Endodermal cell (in vitro differentiated cells): ENCODE data around the gene FXYD6. TPM values are rescaled to one million over a fixed set of nuclear protein-coding genes. Genes with fewer than 3 reads are reported as not detected.

Experiments
- DNase-seq: peaks from one replicate; pipeline ENCODE4 v3.0.0-alpha.2; 2017
- H3K27ac ChIP-seq: 2 replicates; pipeline ENCODE4 v1.5.1; 2013; ENCODE audit warnings: mild to moderate bottlenecking, low read depth, low read length, moderate library complexity
- H3K27me3 ChIP-seq: 2 replicates; pipeline ENCODE4 v1.6.1; 2013; ENCODE audit warnings: mild to moderate bottlenecking, low read length, moderate library complexity; ENCODE audit not compliant: insufficient read depth, control insufficient read depth, poor library complexity, severe bottlenecking
- H3K36me3 ChIP-seq: 2 replicates; pipeline ENCODE4 v1.7.0; 2013; ENCODE audit warnings: mild to moderate bottlenecking, low read length, moderate library complexity; ENCODE audit not compliant: control insufficient read depth, insufficient read depth
- H3K4me1 ChIP-seq: one replicate; pipeline ENCODE4 v1.7.0; 2013; ENCODE audit warnings: low read length; ENCODE audit not compliant: control insufficient read depth, insufficient read depth
- H3K4me3 ChIP-seq: 2 replicates; pipeline ENCODE4 v1.5.1; 2013; ENCODE audit warnings: mild to moderate bottlenecking, low read length, moderate library complexity
- H3K9ac ChIP-seq: 2 replicates; pipeline ENCODE4 v1.6.1; 2013; ENCODE audit warnings: mild to moderate bottlenecking, low read length, moderate library complexity; ENCODE audit not compliant: poor library complexity, severe bottlenecking; ENCODE audit errors: extremely low read depth
- H3K9me3 ChIP-seq: 2 replicates; pipeline ENCODE4 v1.6.1; 2013; ENCODE audit warnings: mild to moderate bottlenecking, low read length, moderate library complexity; ENCODE audit not compliant: control insufficient read depth
- H3K27ac Mint-ChIP-seq: 2 replicates; pipeline ENCODE4 v1.8.0; 2020; ENCODE audit warnings: mixed read lengths
- H3K27me3 Mint-ChIP-seq: 2 replicates; pipeline ENCODE4 v1.8.0; 2021; ENCODE audit warnings: mild to moderate bottlenecking, mixed read lengths; ENCODE audit not compliant: insufficient read depth
- H3K36me3 Mint-ChIP-seq: 2 replicates; pipeline ENCODE4 v1.8.0; 2020; ENCODE audit warnings: low read depth, mixed read lengths
- H3K4me1 Mint-ChIP-seq: 2 replicates; pipeline ENCODE4 v1.8.0; 2020; ENCODE audit warnings: mixed read lengths
- H3K4me3 Mint-ChIP-seq: 2 replicates; pipeline ENCODE4 v1.8.0; 2020; ENCODE audit warnings: mild to moderate bottlenecking, moderate library complexity, mixed read lengths
- H3K9me3 Mint-ChIP-seq: 2 replicates; pipeline ENCODE4 v1.8.0; 2020; ENCODE audit warnings: mild to moderate bottlenecking, mixed read lengths
- CTCF ChIP-seq: fragments of 200-600 bp; sonication (generic); conservative IDR thresholded peaks from 2 replicates; pipeline ENCODE4 v1.5.0; 2021; ENCODE audit warnings: antibody characterized with exemption, mild to moderate bottlenecking
- WGBS, 2 experiments: methylation state at CpG; one replicate each; pipeline versions ENCODE4 v1.1.5 to v1.1.7; 2013; ENCODE audit warnings: missing lambda C conversion rate in 2 of 2, mixed read lengths in 1 of 2; ENCODE audit not compliant: insufficient coverage in 1 of 2, insufficient read length in 1 of 2; 5-methylcytosine and 5-hydroxymethylcytosine counted together
- total RNA-seq, 2 donors: library from RNA; stranded (reverse); fragmentation: NEBNext Ultra II Directional in 1 of 2; extraction: Animal tissue kit (Norgen Biotek cat#: 25700) in 1 of 2; gene quantifications; 2 replicates in 1 of 2; 3 replicates in 1 of 2; pipeline ENCODE4 v1.2.1, GENCODE V29; 2021

Gene FXYD6
- total RNA-seq, 2 donors from 2014 or later: 54.1 to 61.8 TPM

DNA sequence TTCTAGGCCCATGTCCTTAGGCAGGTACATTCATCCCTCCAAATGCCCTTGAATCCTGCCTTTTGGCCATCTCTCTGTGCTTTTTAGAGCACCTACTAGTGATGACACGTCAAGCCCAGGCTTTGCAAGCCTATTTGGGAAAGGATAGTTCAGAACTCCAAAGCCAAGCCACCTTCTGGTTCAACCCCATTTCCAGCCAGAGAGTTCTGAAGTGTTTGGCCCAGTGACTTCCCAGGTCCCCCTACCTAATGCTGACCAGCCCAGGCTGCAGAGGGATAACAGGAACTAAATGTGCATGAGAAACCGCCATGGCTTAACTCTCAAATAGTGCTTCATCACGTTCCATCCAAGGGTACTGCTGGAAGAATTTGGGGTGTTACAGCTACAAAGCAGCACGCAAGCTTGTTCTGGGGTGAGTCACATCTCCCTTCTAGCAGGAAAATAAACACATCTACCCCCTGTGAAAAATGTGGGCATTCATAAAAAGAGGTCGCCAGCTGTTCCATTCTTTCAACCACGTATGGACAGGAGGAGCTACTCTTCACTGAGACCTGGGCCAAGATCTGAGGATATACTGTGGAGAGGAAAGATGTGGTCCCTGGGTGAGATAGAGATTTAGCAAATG is 2.0 kb upstream of the FXYD6 start:
- H3K4me1 Mint-ChIP-seq: peaks cover 58% of the 10 kb centered on the region
- TF ChIP-seq CTCF: no peak
- Histone ChIP-seq H3K27me3 (peaks cover 4% of the 10 kb centered on the region), H3K4me1 (peaks cover 31% of the 10 kb centered on the region), H3K4me3 (no peak overlapping the region), H3K36me3 (no peaks in the 10 kb centered on the region), H3K27ac (no peak overlapping the region), H3K9me3 (no peaks in the 10 kb centered on the region), H3K9ac (no peak overlapping the region)
- peaks cover 52% of the 10 kb centered on the region for H3K27me3 Mint-ChIP-seq
- H3K4me3 Mint-ChIP-seq: no peak overlapping the region
- 93 to 98% methylated on average over 5 to 6 of the region's 6 CpGs for WGBS, 2 experiments
- H3K36me3 Mint-ChIP-seq: no peaks in the 10 kb centered on the region
- H3K27ac Mint-ChIP-seq: no peak overlapping the region
- DNase-seq: peak; percentile 20
- no peaks in the 10 kb centered on the region for H3K9me3 Mint-ChIP-seq

DNA sequence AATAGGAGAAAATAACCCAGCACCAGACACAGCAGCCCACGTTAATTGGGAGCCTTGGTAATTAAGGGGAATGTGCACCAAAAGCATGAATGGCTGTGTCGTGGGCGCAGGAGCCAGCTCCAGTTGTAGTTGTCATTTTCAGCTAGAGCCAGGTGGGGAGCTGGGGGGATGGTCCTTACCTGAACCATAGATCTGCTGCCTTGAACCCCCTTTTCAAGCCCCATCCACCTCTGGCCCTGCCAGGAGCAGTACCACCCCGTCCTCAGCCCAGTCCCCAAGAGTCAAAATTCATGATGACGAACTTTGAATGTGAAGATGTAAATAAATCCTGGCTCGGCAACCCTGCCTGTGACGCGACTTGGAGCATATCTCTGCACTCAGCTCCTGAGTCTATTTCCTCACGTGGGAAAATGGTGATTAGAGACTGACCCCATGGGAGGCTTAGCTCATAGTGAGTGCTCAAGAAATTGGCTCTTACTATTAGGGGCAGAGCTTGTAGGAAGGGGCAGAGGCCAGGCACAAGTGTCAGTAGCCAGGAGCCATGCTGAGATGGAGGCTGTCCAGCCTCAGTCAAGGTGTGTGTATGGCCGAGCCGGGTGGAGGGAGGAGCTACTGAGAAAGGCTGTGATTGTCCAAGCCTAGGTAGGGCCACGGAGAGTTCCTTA is 794 bp upstream of the FXYD6 start:
- Histone ChIP-seq H3K9me3 (no peaks in the 10 kb centered on the region), H3K27me3 (peaks cover 4% of the 10 kb centered on the region), H3K36me3 (no peaks in the 10 kb centered on the region), H3K27ac (no peak overlapping the region), H3K4me3 (peak overlapping the region; percentile 85), H3K9ac (peak overlapping the region; percentile 38), H3K4me1 (peaks cover 24% of the 10 kb centered on the region)
- H3K9me3 Mint-ChIP-seq: no peaks in the 10 kb centered on the region
- peak; percentile 68 for DNase-seq
- peak overlapping the region; percentile 71 for H3K27ac Mint-ChIP-seq
- no peaks in the 10 kb centered on the region for H3K36me3 Mint-ChIP-seq
- 31 to 33% methylated on average over 10 to 12 of the region's 12 CpGs for WGBS, 2 experiments
- no peak for TF ChIP-seq CTCF
- H3K4me1 Mint-ChIP-seq: peaks cover 47% of the 10 kb centered on the region
- peaks cover 59% of the 10 kb centered on the region for H3K27me3 Mint-ChIP-seq
- peak overlapping the region; percentile 83 for H3K4me3 Mint-ChIP-seq

- peak overlapping the region; percentile 83 for H3K4me3 Mint-ChIP-seq
- peaks cover 60% of the 10 kb centered on the region for H3K27me3 Mint-ChIP-seq
- no peaks in the 10 kb centered on the region for H3K9me3 ChIP-seq
- peak overlapping the region; percentile 69 for H3K27ac ChIP-seq
- WGBS, 2 experiments: 2% methylated on average over 8 to 9 of the region's 9 CpGs
- no peak for TF ChIP-seq CTCF
- no peak for DNase-seq
- H3K4me3 ChIP-seq: peak overlapping the region; percentile 89
- peaks cover 4% of the 10 kb centered on the region for H3K27me3 ChIP-seq
- no peaks in the 10 kb centered on the region for H3K9me3 Mint-ChIP-seq
- H3K27ac Mint-ChIP-seq: peak overlapping the region; percentile 79
- peaks cover 47% of the 10 kb centered on the region for H3K4me1 Mint-ChIP-seq
- H3K36me3 Mint-ChIP-seq: no peaks in the 10 kb centered on the region
- peak overlapping the region; percentile 71 for H3K9ac ChIP-seq
- peaks cover 4% of the 10 kb centered on the region for H3K36me3 ChIP-seq
- peaks cover 20% of the 10 kb centered on the region for H3K4me1 ChIP-seq
These were observed 458 bp downstream of the FXYD6 start for GRCh38 chr11:117876059-117876340.
